Activated CD8-positive, alpha-beta memory T cell treated with anti-CD3 and anti-CD28 coated beads, Interleukin-2, amount 50 U/mL, for 1 hour (primary cell): ENCODE results near the gene BUB1B.

Experiments
- DNase-seq: peaks from one replicate; pipeline ENCODE4 v3.0.0-alpha.2; 2020; ENCODE audit errors: extremely low read depth

BUB1B gene

DNA sequence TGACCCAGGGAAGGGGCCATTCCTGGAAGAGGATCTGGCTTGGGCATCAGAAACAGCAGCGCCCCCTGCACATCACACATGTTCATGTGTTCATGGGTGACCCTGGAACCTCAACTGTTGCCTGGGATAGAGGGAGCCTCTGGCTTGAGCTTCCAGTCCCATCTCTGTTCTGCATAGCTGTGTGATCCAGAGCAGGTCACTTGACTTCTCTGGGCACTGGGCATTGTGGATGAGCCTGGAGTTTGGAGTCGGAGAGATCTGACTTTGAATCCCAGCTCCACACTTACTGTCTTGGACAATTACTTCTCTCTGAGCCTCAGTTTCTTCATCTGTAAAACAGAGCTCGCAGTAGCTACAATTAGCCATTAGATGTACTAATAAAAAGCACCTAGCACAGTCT is 93.6 kb downstream of the BUB1B start:
- no peak for DNase-seq

GRCh38 chr15:40255033-40255432 is 94.2 kb downstream of the BUB1B start:
- DNase-seq, result no peak

DNA sequence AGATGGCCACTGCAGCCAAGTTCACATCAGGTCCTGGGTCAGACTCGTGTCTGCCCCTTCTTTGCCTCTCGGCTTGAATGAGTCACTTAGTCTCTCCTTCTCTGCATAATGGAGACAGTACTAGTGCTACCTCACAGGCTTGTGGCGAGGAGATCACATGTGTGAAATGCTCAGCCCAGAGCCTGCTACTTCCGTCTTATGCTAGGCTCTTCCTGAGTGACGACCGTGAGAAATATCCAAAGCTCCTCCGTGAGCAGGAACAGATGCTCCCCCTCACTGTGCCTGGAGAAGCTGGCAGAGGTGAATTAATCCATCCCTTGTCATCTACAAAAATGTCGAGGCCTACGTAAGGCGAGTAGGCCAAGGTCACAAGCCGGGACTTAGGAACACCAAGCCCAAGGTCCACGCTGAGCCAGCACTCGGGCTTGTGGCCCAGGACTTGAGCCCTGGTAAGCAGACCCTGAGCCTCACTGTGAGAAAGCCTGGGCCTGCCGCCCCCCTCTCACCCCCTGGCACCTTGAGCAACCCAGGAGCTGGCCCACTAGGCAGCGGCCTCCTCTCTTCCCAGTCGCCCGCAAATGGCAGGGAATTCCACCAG is 95.9 kb downstream of the BUB1B start:
- no peak for DNase-seq

DNA sequence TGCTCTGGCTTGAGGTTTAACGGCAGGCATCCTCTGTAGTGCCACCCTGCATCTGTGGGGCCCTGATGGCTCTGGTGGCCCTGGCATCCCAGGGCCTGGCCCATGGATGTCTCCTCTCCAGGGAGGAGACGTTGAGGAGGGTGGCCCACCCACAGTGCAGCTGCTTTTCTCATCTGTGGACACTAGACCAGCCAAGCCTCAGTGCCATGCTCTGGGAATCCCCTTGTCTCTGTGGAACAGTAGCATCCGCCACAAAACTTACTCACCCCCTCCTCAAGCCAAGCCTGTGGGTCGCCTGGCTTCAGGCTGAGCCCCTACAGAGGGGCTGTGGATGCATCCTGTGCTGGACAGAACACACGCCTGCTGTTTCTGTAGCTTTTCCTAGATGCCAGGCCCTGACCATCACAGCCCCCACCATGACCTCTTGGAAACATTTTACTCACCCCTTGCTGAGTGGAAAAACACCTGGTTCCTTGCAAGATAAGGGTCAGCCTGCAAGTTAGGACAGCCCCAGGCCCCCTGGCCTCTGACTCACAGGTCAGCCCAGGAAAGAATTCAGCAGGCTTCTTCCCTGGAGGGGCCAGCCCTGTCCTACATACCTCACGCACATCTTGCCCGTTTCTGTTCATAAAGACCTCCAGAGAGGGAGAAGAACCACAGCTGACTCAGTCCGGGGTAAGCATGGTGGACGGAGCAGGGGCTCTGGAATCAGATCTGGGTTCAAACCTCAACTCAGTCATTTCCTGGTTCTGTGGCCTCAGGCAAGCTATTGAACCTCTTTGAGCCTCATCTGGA is 97.0 kb downstream of the BUB1B start:
- no peak for DNase-seq

- no peak for DNase-seq
Measured at GRCh38 chr15:40258544-40258943, 97.7 kb downstream of the BUB1B start.

- DNase-seq, result no peak
Measured at GRCh38 chr15:40259021-40259420, 98.2 kb downstream of the BUB1B start.

DNA sequence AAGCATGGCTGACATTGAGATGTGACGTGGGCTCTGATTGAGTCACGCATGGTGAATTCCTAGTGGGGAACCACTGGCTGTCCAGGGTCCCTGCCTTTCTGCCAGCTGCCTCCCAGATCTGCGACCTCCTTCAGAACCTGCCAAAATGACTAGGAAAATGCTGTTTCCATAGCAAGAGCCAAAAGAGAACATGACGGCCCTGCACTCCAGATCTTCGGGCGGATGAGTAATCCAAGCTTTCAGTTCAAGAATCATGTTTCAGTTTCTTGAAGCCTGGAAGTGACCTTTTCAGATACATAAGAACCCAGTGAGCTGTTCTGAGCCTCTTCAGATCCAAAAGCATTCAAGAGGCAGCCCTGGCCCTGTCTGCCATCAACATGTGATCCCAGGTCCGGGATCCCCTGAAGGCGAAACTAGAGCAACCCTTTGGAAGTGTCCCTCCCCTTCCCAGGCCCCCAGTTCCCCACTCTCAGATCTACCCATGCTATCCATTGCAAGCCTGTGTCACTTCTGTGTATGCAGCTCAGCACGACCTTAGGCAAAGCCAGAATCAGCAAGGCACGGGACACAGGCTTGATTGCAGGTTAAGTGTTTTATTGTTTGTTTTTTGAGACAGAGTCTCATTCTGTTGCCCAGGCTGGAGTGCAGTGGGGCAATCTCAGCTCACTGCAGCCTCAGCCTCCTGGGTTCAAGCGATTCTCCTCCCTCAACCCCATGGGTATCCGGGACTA is 102.3 kb downstream of the BUB1B start:
- DNase-seq, result no peak

GRCh38 chr15:40264321-40265153 is 103.7 kb downstream of the BUB1B start:
- no peak for DNase-seq

GRCh38 chr15:40265355-40265754 is 104.5 kb downstream of the BUB1B start:
- DNase-seq, result no peak

DNA sequence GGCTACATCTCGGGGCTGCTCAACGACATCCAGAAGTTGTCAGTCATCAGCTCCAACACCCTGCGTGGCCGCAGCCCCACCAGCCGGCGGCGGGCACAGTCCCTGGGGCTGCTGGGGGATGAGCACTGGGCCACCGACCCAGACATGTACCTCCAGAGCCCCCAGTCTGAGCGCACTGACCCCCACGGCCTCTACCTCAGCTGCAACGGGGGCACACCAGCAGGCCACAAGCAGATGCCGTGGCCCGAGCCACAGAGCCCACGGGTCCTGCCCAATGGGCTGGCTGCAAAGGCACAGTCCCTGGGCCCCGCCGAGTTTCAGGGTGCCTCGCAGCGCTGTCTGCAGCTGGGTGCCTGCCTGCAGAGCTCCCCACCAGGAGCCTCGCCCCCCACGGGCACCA is 105.0 kb downstream of the BUB1B start:
- no peak for DNase-seq

GRCh38 chr15:40266828-40267304 is 106.0 kb downstream of the BUB1B start:
- DNase-seq, result no peak

- DNase-seq, result no peak
Measured at GRCh38 chr15:40267670-40268069, 106.8 kb downstream of the BUB1B start.

DNA sequence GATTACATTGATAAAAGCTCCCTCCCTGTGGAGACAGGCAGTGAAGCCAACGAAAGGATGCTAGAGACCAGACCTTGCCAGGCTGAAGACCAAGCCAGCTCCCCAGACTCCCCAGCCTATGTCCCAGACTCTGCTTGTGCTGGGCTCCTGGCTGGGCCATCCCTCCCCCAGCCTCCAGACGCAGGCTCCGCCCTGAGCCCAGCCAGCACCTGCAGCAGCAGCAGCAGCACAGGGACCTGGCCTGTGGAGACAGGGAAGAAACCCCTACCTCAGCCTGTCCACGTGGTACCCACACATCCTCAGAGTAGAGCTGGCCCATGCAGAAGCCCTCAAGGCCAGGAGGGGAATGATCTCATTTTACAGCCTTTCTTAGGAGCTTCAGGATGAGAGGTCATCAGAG is 108.7 kb downstream of the BUB1B start:
- no peak for DNase-seq

DNA sequence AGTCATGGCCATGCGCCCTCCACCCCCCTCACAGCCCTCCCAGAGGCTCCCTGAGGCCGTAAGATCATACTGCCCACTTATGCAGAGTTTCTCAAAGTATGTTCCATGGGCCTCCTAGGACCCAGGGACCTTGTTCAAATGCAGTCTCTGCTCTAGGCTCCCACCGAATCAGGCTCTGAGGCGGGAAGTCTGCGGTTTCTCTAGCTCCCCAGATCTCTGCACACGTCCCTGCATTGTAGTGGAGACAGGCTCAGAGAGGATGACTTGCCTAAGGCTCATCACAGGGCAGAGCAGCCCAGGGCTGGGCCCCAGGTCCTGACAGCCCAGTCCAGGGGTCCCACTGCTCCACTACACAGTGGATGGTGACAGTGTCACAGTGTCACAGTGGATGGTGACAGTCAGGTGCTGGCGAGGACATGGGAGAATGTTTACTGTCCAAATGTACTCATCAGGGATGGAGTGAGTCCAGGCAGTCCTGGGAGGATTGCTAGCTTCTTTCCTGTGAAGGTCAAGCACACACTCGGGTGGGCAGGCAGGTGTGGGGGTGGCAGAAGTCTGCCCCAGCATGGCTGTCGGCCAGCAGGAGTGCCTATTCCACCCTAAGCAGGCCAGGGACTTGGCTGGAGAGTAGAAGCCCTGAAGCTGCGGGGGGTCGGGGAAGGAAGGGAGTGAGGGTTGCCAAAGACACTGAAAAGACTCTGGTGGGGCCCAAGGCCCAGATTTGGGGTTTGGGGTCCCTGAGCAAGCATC is 109.6 kb downstream of the BUB1B start:
- DNase-seq, result no peak
